DND-41 (cell line): ENCODE measurements around the gene OR11A1.

Experiments
- ATAC-seq: fragments of 200-7000 bp; cut with Tn5 transposase; 3 replicates; pipeline ENCODE4 v1.9.1; 2021; ENCODE audit warnings: low read depth; ENCODE audit not compliant: insufficient read depth
- DNase-seq: peaks from one replicate; pipeline ENCODE4 v3.0.0-alpha.2; 2020
- H2AFZ ChIP-seq: 2 replicates; pipeline ENCODE4 v1.6.0; 2012; ENCODE audit warnings: low read depth, low read length
- H3K27ac ChIP-seq: 2 replicates; pipeline ENCODE4 v1.5.1; 2012; ENCODE audit warnings: low read length, inconsistent platforms
- H3K27me3 ChIP-seq: fragments of 200-600 bp; sonication (generic); 2 replicates; pipeline ENCODE4 v1.6.0; 2012; ENCODE audit warnings: low read length, mild to moderate bottlenecking, inconsistent platforms; ENCODE audit not compliant: insufficient read depth, poor library complexity
- H3K36me3 ChIP-seq: 2 replicates; pipeline ENCODE4 v1.5.1; 2012; ENCODE audit warnings: low read length, inconsistent platforms; ENCODE audit not compliant: insufficient read depth
- H3K4me1 ChIP-seq: 2 replicates; pipeline ENCODE4 v1.5.1; 2012; ENCODE audit warnings: mild to moderate bottlenecking, low read length; ENCODE audit not compliant: insufficient read depth
- H3K4me2 ChIP-seq: 2 replicates; pipeline ENCODE4 v1.6.0; 2012; ENCODE audit warnings: mild to moderate bottlenecking, moderate library complexity, low read length, inconsistent platforms; ENCODE audit not compliant: insufficient read depth
- H3K4me3 ChIP-seq, 2 experiments: fragments of 200-600 bp in 1 of 2; shearing (Covaris generic) in 1 of 2; 2 replicates each; pipeline ENCODE4 v1.5.1; 2012 to 2016; ENCODE audit warnings: inconsistent platforms in 2 of 2, low read length in 2 of 2, mild to moderate bottlenecking in 2 of 2, low read depth in 1 of 2, moderate library complexity in 1 of 2
- H3K79me2 ChIP-seq: 2 replicates; pipeline ENCODE4 v1.6.0; 2012; ENCODE audit warnings: low read length, inconsistent platforms; ENCODE audit not compliant: insufficient read depth
- H3K9ac ChIP-seq: 2 replicates; pipeline ENCODE4 v1.6.0; 2012; ENCODE audit warnings: low read depth, mild to moderate bottlenecking, inconsistent platforms, low read length, moderate library complexity
- H3K9me3 ChIP-seq: 2 replicates; pipeline ENCODE4 v1.5.1; 2012; ENCODE audit warnings: low read length, moderate library complexity, mild to moderate bottlenecking, inconsistent platforms; ENCODE audit not compliant: insufficient read depth, severe bottlenecking
- H4K20me1 ChIP-seq: 2 replicates; pipeline ENCODE4 v1.6.0; 2012; ENCODE audit warnings: low read length; ENCODE audit not compliant: insufficient read depth
- CTCF ChIP-seq: IDR thresholded peaks from 2 replicates; pipeline ENCODE4 v1.5.1; 2012; ENCODE audit warnings: borderline replicate concordance, low read length, moderate library complexity, mild to moderate bottlenecking; ENCODE audit not compliant: poor library complexity, severe bottlenecking; ENCODE audit errors: extremely low read depth
- EZH2 ChIP-seq: IDR thresholded peaks from 3 replicates; pipeline ENCODE4 v1.6.1; 2012; ENCODE audit warnings: borderline replicate concordance, low read depth, mild to moderate bottlenecking, moderate library complexity, low read length, inconsistent platforms; ENCODE audit not compliant: severe bottlenecking

OR11A1 gene

GRCh38 chr6:29425075-29425474 lies 31.8 kb downstream of the OR11A1 start:
- no peaks in the 10 kb centered on the region for H3K36me3 ChIP-seq
- H3K79me2 ChIP-seq = no peaks in the 10 kb centered on the region
- H2AFZ ChIP-seq = no peak overlapping the region
- no peak overlapping the region for H3K27ac ChIP-seq
- H3K4me3 ChIP-seq = no peak overlapping the region
- no peak for ATAC-seq
- no peak overlapping the region for H3K4me2 ChIP-seq
- peaks cover 2% of the 10 kb centered on the region for H3K27me3 ChIP-seq
- no peaks in the 10 kb centered on the region for H3K4me1 ChIP-seq
- no peak for DNase-seq
- no peak overlapping the region for H3K9ac ChIP-seq
- H3K9me3 ChIP-seq = no peaks in the 10 kb centered on the region
- H4K20me1 ChIP-seq = no peaks in the 10 kb centered on the region
- TF ChIP-seq EZH2 (no peak), CTCF (no peak)

- TF ChIP-seq CTCF = no peak
- TF ChIP-seq EZH2 = no peak
- Histone ChIP-seq H3K4me3 (no peak overlapping the region), H3K36me3 (no peaks in the 10 kb centered on the region), H3K4me1 (no peaks in the 10 kb centered on the region), H3K4me2 (no peak overlapping the region), H2AFZ (no peak overlapping the region), H3K9me3 (no peaks in the 10 kb centered on the region), H3K27me3 (peaks cover 2% of the 10 kb centered on the region), H3K9ac (no peak overlapping the region), H4K20me1 (no peaks in the 10 kb centered on the region), H3K27ac (no peak overlapping the region), H3K79me2 (no peaks in the 10 kb centered on the region)
- ATAC-seq (no peak), DNase-seq (no peak)
Measured at GRCh38 chr6:29424575-29424974, 32.3 kb downstream of the OR11A1 start.

GRCh38 chr6:29424168-29424567 lies 32.7 kb downstream of the OR11A1 start:
- DNase-seq (no peak), ATAC-seq (no peak)
- H3K36me3 ChIP-seq = no peaks in the 10 kb centered on the region
- H3K27ac ChIP-seq = no peak overlapping the region
- peaks cover 2% of the 10 kb centered on the region for H3K27me3 ChIP-seq
- no peaks in the 10 kb centered on the region for H4K20me1 ChIP-seq
- H3K9me3 ChIP-seq = no peaks in the 10 kb centered on the region
- TF ChIP-seq EZH2 (no peak), CTCF (no peak)
- no peak overlapping the region for H3K4me3 ChIP-seq
- no peak overlapping the region for H3K9ac ChIP-seq
- H3K79me2 ChIP-seq = no peaks in the 10 kb centered on the region
- no peaks in the 10 kb centered on the region for H3K4me1 ChIP-seq
- H3K4me2 ChIP-seq = no peak overlapping the region
- H2AFZ ChIP-seq = no peak overlapping the region

- no peak overlapping the region for H3K4me3 ChIP-seq
- TF ChIP-seq EZH2 (no peak), CTCF (no peak)
- H3K9me3 ChIP-seq = no peaks in the 10 kb centered on the region
- no peak for DNase-seq
- H3K79me2 ChIP-seq = no peaks in the 10 kb centered on the region
- H3K27me3 ChIP-seq = peaks cover 8% of the 10 kb centered on the region
- H3K4me2 ChIP-seq = no peak overlapping the region
- H3K4me1 ChIP-seq = no peaks in the 10 kb centered on the region
- no peaks in the 10 kb centered on the region for H3K36me3 ChIP-seq
- H2AFZ ChIP-seq = no peak overlapping the region
- H3K27ac ChIP-seq = no peak overlapping the region
- H3K9ac ChIP-seq = no peak overlapping the region
- no peak for ATAC-seq
- no peaks in the 10 kb centered on the region for H4K20me1 ChIP-seq
Measured at GRCh38 chr6:29419516-29419915, 37.4 kb downstream of the OR11A1 start.
